ENCODE results near the gene SMARCA1.
"Not testable (repeated sequence)": the region's sequence is repeated elsewhere in the genome, so short reads cannot be mapped to it uniquely, and the experiment has no call there.

SMARCA1 gene
- 0 to 2.4 reads per million in 2 donors for total RNA-seq

GRCh38 chrX:129523079-129523911 lies at the start of gene SMARCA1:
SMARCA1 (minus strand) TSS chrX:129523490; CDS start chrX:129523370, 120 bp downstream.
- no peak for DNase-seq

GRCh38 chrX:129572422-129572821 lies 49.1 kb upstream of the SMARCA1 start:
- no peak for DNase-seq

- no peak for DNase-seq
Measured at GRCh38 chrX:129568349-129568748, 45.1 kb upstream of the SMARCA1 start.

- no peak for DNase-seq
Measured at GRCh38 chrX:129566073-129566472, 42.8 kb upstream of the SMARCA1 start.

- no peak for DNase-seq
Measured at GRCh38 chrX:129565046-129565650, 41.9 kb upstream of the SMARCA1 start.

- DNase-seq: not testable (repeated sequence)
Measured at GRCh38 chrX:129564345-129564744, 41.1 kb upstream of the SMARCA1 start.

GRCh38 chrX:129561453-129561852 lies 38.2 kb upstream of the SMARCA1 start:
- no peak for DNase-seq

GRCh38 chrX:129559783-129560182 lies 36.5 kb upstream of the SMARCA1 start:
- DNase-seq: no peak

- no peak for DNase-seq
Measured at GRCh38 chrX:129557844-129558480, 34.7 kb upstream of the SMARCA1 start.

- no peak for DNase-seq
Measured at GRCh38 chrX:129556806-129557315, 33.6 kb upstream of the SMARCA1 start.

- not testable (repeated sequence) for DNase-seq
Measured at GRCh38 chrX:129554816-129555215, 31.5 kb upstream of the SMARCA1 start.

GRCh38 chrX:129553619-129554288 lies 30.5 kb upstream of the SMARCA1 start:
- DNase-seq: no peak

GRCh38 chrX:129549124-129549523 lies 25.8 kb upstream of the SMARCA1 start:
- no peak for DNase-seq

- DNase-seq: no peak
Measured at GRCh38 chrX:129545408-129545807, 22.1 kb upstream of the SMARCA1 start.

- no peak for DNase-seq
Measured at GRCh38 chrX:129544780-129545179, 21.5 kb upstream of the SMARCA1 start.

GRCh38 chrX:129540722-129541184 lies 17.5 kb upstream of the SMARCA1 start:
- no peak for DNase-seq

- peak in 4 of 5 experiments; percentile 8 to 45 (median 20) for DNase-seq
Measured at GRCh38 chrX:129540068-129540653, 16.9 kb upstream of the SMARCA1 start, which contains the start of gene OCRL. OCRL (plus strand) TSS chrX:129540259; CDS start chrX:129540440, 181 bp downstream.

- no peak for DNase-seq
Measured at GRCh38 chrX:129534816-129535578, 11.7 kb upstream of the SMARCA1 start.

- no peak for DNase-seq
Measured at GRCh38 chrX:129531132-129531531, 7.8 kb upstream of the SMARCA1 start.

- DNase-seq: no peak
Measured at GRCh38 chrX:129530410-129530809, 7.1 kb upstream of the SMARCA1 start.

- DNase-seq: no peak
Measured at GRCh38 chrX:129529685-129530281, 6.5 kb upstream of the SMARCA1 start.
